COLO668 (cell line): ENCODE measurements around the gene PTPRE.

Experiments
- DNase-seq: peaks from one replicate; lab custom pipeline; 2025; ENCODE audit not compliant: unreplicated experiment; lab: John Stamatoyannopoulos, UW

PTPRE gene

DNA sequence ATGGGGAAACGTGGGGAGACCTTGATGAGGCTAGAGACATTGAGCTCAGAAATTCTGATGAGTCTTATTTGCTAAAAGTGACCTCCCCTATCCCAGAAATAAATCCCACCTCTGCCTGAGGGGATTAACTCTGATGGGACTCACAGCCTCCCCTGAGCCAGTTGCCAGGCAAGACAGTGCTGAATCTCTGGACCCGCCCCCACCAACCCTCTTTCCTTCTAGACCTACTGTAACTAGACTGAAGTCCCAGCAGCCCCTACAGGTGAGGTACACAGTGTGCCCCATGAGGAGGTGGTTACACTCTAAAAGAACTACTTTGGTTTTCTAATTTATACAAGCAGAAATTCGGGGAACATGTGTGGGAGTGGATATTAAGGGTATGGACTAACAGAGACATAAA lies 42.9 kb downstream of the PTPRE start:
- no peak for DNase-seq

DNA sequence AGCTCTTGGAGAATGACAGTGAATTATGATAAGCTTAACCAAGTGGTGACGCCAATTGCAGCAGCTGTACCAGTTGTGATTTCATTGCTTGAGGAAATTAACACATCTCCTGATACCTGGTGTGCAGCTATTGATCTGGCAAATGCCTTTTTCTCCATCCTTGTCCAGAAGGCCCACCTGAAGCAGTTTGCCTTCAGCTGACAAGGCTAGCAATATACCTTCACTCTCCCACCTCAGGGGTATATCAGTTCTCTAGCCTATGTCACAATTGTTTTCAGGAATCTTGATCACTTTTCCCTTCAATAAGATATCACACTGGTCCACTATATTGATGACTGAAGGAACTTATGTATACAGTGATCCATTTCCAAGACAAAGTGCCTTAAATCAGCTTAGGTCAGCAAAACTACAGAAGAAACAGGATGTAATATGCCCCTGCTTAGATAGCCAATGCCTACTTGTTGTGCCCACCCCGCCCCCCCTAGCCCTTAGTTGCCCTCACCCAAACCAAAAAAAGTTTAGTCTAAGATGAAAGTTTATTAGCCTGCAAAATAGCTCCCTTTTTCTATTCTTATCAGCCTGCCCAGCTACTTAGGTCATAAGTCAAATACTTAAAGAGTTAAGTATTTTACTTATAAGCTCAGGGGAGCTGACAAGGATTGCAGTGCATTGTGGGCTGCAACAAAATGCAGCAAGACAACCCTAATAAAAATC lies 45.1 kb downstream of the PTPRE start:
- DNase-seq: no peak

DNA sequence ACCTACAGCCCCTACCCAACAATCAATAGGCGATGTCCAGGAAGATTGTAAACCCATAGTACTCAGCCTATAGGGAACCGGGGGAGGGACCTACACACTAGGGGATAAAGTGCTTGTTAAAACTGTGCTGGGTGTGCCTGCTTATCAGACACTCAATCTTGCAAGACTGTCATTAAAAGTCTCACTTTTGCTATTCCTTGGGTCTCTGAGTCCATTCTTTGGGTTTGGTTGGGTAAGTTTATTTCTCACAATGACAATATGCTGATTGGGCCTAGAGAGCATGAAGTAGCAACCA lies 45.6 kb downstream of the PTPRE start:
- no peak for DNase-seq

DNA sequence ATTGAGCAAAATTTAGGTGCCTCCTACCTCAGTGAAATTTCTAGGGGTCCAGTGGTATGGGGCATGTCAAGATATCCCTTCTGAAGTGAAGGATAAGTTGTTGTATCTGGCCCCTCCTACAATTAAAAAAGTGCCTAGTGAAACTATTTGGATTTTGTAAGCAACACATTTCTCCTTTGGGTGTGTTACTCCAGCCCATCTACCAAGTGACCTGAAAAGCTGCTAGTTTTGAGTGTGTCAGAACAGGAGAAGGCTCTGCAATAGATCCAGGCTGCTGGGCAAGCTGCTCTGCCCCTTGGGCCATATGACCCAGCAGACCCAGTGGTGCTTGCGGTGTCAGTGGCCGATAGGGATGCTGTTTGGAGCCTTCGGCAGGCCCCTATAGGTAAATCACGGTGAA lies 46.0 kb downstream of the PTPRE start:
- DNase-seq: no peak

DNA sequence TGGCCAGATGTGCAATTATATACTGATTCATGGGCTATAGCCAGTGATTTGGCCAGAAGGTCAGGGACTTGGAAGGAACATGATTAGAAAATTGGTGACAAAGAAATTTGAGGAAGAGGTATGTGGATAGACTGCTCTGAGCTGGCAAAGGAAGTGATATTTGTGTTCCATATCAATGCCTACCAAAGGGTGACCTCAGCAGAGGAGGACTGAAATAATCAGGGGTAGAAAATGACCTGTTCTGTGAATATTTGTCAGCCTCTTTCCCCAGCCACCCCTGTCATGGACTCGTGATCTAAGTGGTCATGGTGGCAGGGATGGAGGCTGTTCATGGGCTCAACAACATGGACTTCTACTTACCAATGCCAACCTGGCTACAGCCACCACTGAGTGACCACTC lies 47.0 kb downstream of the PTPRE start:
- DNase-seq: no peak

DNA sequence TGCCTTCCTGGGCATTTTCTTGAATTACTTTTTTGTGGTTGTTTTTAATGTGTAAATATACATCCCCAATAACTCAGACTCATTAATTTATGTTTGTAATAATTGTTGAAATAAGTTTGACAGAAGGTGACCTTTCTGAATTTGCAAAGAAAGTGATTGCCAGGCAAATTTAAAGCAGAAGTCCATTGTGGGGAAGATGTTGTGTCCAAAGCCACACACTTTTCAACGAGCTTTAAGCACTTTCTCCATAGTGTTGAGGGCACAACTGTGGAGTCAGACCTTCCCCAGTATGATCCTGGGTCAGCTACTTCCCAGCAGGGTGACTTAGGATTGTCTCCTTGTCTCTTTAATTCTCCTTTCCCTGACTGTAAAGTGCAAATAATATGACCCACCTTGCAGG lies 52.5 kb downstream of the PTPRE start:
- no peak for DNase-seq

DNA sequence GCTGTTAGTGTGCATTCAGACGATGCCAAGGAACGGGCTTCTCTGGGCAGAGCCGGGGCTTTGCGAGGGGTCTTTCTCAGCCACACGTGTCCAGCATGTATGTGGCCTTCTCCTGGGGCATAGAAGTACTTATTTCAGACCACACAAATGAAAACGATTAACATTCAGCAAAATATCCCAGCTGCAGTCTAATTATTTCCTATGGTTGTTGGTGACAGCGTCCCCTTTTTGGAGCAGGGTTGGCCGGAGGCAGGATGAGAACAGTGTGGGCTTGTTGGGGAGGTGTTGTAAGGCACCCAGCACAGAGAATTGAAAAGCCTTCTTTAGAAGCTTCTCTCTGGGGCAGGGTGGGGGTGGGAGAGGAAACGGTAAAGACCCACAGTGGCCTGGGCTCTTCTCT lies 54.2 kb downstream of the PTPRE start:
- no peak for DNase-seq

DNA sequence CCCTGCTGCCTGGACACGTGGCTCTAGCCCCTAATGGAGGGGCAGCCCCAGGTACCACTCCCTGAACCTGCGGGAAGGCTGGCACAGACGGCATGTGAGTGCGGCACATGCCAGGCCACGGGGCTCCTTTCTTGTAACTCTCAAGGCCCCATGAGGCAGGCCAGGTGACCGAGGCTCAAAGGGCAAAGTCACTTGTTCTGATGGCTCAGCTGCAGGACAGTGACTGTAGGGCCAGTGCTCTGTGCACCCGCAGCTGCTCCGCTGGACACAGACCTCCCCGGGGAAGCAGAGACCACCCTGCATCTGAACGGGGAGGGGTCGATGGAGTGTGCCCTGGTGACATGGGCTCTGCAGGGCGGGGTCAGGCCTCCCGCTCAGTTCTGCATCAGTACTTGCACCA lies 55.3 kb downstream of the PTPRE start:
- no peak for DNase-seq

DNA sequence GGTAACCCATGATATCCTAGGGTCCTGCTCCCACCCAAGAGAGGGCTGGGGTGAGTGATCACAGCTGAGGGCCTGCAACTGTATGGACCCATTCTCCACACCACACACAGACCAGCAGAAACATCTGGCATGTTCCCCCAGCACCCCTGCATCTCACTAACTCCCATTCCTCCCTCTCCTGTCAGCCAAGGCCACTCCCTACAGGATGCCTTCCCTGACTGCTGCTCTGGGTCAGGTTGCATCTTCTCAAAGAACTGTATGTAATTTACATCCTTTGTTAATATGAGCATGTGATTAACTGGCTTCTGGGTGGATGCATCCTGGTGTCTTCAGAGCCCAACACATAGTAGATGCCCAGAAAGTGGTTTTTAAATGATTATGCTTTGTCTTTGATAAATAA lies 56.2 kb downstream of the PTPRE start:
- DNase-seq: no peak

DNA sequence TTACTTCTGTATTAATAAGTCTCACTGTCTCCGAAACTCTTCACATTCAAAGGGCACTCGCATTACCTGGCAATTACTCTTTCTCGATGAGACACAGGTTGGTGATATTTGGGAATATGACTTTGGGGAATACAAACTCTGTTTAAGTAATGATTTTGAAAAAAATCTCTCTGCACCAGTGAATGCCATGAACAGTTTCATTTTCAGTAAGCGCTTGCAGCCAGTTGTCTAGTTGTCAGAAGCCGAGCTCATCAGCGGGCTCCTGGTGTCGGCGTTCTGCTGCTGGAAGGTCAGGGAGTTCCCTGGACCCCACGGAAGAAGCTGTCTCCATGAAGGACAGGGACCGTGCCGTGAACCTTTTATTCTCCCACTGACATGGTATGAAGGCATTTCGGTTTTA lies 57.7 kb downstream of the PTPRE start:
- DNase-seq: no peak

DNA sequence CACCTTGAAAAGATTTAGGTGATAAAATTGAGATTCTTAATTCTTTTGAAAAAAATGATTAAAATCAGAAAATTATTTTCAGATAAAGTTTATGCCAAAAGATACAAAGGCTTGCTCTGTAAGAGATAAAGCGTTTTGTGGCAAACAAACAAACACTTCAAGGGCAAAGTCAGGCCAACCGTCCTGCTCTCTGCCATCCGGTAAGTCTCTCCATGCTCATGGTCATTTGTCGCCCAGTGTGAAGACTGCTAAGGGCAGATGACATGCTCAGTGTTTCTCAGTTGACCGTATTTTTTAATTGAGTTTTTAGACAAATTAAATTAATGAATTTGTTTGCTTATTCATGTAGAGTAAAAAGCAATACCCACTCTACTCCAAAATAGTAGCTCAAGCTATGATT lies 60.0 kb downstream of the PTPRE start:
- DNase-seq: no peak

DNA sequence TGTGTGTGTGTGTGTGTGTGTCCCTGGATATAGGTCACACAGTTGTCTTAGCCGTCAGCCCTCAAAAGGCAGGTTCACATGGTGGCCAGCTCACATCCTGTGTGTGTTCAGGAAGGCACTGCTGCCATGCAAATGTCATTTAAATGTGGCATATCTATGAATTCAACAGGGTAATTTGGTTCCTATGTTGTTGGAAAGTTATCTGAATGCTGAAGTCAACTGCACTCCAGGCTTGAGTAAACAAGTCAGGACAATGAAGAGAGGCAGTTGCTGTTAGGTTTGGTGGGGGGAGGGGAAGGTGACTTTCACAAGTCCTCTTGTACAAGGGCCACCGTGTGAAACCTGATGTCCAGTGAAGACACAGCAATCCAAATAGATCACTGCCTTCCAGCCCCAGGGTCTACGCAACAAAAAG lies 61.1 kb downstream of the PTPRE start:
- no peak for DNase-seq

DNA sequence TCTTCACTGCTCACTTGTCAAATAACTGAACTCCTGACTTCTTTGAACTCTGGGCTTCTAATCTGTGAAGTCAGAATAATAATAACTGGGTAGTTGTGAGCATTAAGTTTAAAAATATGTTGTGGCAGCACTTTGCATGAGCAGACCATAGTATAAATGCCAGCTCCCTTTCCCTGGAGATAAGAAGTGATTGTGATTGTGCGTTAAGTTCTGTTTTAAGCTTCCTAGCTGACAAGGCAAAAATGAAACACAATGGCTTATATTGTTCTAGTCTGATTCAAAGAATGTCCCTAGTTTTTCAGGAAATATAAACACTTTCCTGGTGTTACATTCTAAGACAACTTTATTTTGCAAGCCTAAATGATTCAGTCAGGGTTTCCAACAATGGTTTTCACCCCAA lies 61.8 kb downstream of the PTPRE start:
- DNase-seq: no peak

DNA sequence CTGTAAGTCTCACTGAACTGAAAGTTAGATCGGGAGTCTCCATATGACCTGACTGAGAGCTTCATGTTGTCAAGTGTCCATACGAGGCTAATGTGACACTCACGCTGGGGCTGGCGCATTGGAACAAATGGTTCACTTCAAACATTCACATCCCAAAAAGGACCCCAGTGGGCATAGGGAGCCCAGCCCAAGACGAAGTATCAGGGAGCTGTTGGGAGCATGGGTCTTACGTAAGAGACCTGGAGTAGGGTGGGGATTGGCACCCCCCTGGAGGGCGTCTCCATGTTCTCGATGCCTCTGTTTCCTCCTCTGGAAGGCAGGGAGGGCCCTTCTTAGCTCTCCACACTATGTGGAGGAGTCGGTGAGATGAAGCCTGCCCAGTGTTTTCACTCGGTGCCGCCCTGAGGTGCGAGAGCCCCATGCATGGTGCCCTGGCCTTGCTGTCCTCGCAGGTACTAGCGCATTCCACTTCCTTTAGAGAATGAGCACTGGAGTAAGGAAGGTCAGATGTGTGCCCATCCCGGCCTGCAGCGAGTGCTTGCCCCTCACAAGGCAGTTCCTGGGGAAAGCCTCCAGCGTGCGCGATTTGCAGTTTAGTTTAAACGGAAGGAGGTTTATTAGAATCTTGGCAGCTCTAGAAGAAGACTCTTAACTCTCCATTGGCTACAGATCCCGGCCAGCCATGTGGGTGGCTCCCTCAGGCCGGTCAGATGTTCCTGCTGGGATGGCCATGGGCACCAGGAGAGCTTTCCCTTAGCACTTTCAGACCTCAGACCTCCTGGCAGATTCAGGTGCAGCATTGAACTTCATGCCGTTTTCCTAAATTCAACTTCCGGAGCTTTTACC lies 64.4 kb downstream of the PTPRE start:
- DNase-seq: no peak

DNA sequence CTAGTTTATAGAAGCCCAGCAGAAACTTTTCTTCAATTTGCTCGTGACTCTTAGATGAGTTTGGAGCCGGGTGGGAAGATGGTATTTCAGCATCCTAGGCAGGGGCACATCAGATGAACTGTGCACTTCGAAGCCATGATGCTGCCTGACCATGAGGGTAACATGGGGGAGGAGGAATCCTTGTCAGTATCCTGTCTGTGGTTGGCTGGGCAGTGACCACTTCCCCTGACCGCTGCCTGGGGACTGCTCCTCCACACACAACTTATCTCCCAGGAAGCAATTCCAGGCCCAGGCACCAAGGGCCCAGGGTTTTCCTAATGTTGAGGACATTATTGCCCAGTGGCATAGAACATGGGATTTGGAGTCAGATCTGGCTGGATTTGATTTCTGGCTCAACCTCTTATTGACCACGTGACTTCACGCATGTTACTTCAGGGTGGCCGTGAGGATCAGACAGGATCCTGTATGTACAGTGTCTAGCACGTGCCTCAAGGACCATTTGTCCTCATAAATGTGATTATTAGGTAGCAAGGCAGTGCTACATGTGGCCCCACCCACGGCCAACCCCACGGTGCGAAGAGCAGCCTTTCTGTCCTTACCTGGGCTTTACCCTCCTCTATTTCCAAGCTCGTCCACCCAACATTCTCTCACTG lies 65.2 kb downstream of the PTPRE start:
- DNase-seq: no peak

DNA sequence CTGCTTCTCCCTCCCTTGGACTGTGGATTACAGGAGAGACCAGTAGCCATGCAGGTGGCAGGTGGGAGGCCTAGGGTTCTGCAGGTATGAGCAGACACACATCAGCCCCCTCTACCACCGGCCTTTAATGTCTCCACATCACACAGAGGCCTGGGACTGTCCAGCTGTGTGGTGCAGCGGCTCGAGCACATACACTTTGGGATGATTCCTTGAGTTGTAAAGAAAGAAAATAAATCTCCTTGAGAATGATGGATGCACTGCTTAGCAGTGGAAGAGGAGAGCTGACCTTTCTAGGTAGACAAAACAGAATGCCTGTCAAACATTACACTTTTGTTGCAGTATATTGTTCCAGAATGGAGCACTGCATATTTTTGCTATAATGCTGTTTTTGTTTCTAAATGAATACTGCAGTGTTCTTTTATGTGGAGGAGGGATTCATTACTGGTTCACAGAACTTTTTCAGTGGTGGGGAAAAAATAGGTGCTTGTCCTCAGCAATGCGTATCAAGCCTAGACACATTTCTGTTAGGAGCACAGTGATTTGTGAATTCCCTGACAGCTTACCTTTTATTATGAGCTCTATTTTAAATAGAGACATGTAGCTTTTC lies 66.0 kb downstream of the PTPRE start:
- DNase-seq: no peak

DNA sequence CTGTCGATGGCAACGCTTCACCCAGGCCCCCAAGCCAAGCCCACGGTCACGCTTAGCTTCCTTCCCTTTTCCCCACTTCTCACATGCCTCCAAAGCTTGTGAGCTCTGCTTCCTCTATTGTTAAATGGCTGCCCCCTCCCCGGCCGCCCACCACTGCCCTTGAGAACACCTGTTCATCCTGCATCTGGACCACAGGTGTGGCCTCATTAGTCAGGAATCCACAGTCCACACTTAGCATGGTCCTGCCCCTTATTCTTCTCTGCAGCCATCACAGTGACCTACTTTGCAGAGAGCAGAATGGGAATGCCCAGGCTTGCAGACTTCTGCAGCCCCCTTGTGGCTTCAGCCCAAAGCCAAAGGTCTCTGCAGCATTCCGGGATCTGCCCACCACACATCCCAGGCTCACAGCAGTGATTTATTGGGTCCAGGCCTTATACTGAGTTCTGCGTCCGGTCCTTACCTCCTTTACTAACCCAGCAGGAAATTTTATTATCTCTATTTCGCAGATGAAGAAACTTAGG lies 66.9 kb downstream of the PTPRE start:
- DNase-seq: no peak

DNA sequence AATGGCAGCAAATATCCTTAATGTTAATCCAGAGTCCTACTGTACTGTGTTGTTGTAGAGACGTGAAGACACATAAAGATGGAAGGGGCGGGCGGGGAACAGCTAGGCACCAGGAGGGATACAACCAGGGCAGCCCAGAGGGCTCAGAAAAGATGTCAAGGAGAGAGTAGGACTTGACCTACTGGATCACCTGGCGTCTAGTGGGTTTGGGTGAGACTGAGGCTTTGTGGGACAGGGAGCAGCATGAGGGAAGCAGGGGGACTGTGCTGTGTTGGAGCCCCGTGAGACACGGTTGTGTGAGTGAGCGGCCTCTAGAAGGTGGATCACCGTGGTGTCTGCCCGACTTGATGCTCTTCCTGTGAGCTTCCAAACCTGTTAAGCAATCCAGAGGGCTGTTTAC lies 68.0 kb downstream of the PTPRE start:
- no peak for DNase-seq

DNA sequence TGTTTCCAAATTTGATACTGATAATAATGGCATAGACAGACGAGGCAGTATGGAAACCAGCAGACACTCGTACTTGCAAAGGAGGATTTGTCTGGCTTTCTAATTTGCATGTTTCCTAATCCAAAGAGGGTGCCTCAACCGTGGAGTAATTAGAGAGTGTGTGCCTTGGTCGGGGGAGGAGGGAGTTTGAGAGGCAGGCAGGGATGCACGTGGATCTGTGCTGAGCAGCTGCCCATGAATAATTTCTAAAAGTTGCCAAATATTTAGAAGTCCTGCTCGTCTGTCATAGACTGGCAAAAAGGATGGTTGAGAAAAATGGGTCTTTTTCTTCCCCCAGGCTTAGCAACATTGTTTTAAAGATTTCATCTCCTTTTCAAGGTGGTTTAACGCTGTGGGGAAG lies 69.4 kb downstream of the PTPRE start:
- no peak for DNase-seq

DNA sequence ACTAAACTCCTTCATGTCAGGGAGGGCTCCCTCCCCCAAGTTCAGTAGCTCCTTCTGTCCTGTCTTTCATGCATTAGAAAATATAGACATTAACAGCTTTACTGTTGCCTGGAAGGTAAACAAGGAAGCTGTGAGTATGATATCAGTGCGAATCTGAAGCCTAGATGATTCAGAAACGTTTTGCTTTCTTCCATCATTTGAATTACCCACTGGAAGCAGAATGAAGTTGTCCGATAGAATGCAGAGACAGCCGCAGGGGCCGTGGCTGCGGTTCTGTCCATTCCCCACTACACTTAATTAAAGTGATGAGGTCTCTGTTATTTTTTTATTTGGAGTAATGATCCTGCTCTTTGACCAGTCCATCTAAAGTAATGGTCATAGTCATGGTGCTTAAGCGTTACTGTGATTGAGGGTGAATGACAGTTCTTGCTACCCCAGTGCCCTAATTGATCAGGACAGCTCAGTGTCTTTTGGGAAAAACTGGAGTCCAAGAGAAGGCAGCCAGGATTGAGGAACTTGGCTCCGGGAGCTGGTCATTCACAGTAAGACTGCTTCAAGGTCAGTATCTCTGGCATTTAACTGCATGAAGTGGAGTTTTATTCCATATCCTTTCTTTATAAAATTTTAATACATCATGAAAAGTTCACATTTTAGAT lies 69.9 kb downstream of the PTPRE start:
- no peak for DNase-seq

DNA sequence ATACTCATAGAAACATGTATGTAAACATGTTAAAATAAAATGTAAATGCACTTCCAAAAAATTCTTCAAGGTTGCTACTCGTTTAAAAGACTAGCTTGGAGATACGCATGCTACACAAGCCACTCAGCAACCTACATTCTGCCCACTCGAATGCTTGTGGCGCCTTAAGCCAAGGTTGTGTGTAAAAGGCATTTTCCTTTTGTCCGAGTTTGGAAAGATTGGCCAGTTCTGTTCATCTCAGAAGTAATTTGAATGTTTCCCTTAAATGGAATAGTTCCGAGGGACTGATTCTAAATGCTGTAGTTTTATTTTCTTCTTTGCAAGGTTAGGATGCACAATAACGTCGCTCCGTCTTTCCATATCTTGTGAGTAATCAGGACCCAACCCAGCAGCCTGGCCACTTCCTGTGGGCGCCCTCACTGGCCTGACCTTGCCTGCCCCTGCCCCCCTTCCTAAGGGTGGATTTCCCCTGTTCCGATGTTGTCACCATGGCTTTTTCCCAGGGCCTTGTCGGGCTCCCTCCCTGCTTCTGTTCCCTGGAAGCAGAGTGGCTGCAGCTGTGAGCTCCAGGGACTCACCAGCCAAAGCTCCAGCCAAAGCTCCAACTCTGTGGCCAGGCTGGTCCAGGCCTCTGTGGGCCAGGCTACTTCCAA lies 70.6 kb downstream of the PTPRE start:
- no peak for DNase-seq
